A673 (cell line): Measurements from ENCODE around the gene NEK7.

Experiments used
- CTCF ChIP-seq: fragments of 300-800, 200-600 bp; sonication (generic); conservative IDR thresholded peaks from 2 replicates; pipeline ENCODE4 v1.5.1; 2017; ENCODE audit warnings: low read depth, mild to moderate bottlenecking, antibody characterized with exemption, low read length, moderate library complexity, mixed read lengths
- EZH2 ChIP-seq: fragments of 200-600 bp; sonication (generic); IDR thresholded peaks from 2 replicates; pipeline ENCODE4 v1.6.1; 2017; ENCODE audit warnings: borderline replicate concordance, low read depth, mild to moderate bottlenecking, mixed read lengths, antibody characterized with exemption, low read length; ENCODE audit not compliant: poor library complexity, severe bottlenecking

DNA sequence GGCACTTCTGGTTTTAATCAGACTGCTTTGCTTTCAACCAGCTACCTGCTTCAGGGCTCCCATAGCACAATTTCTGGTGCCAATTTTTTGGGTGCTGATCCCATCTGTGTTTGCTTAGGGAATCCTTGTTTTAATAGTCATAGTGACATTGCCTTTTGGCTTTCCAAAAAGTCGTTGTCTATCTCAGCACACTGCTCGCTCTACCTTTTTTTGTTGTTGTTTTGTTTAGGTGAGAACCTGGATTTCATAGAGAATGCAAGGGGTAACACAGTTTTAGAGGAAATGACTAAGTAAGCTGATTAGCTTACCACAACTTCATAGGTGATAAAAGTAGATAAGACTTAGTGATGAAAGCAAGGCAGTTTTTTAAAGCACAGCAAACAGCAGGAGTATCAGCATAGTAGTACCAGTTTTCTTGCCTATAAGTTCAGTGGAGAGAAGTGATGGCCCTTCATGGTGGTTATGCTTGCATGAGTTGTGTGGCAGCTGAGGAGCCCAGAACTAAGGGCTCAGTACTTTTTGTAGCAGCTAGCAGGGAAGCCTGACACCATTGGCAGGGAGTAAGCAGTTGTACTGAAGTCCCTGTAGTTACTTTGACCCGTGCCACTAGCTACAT, 31.3 kb downstream of the NEK7 start:
- TF ChIP-seq CTCF (no peak), EZH2 (no peak)
